Adipocyte (in vitro differentiated cells): ENCODE measurements around the gene MKKS.

ENCODE experiments used
- DNase-seq: peaks from one replicate; pipeline ENCODE4 v3.0.0-alpha.2; 2015; ENCODE audit warnings: low read depth
- H3K27me3 ChIP-seq: replicated peaks from 2 replicates; pipeline ENCODE4 v1.7.0; 2013; ENCODE audit warnings: mild to moderate bottlenecking, low read length, moderate library complexity; ENCODE audit not compliant: control insufficient read depth, insufficient read depth
- H3K36me3 ChIP-seq: 2 replicates; pipeline ENCODE4 v1.7.0; 2013; ENCODE audit warnings: low read length, mild to moderate bottlenecking, moderate library complexity; ENCODE audit not compliant: control insufficient read depth, insufficient read depth, severe bottlenecking
- H3K4me1 ChIP-seq: 2 replicates; pipeline ENCODE4 v1.7.0; 2013; ENCODE audit warnings: mild to moderate bottlenecking, low read length, moderate library complexity; ENCODE audit not compliant: control insufficient read depth, insufficient read depth
- H3K4me3 ChIP-seq: 2 replicates; pipeline ENCODE4 v1.7.0; 2013; ENCODE audit warnings: mild to moderate bottlenecking, low read length, moderate library complexity
- H3K9ac ChIP-seq: 2 replicates; pipeline ENCODE4 v1.7.0; 2013; ENCODE audit warnings: mild to moderate bottlenecking, low read length, moderate library complexity
- H3K9me3 ChIP-seq: 2 replicates; pipeline ENCODE4 v1.7.0; 2013; ENCODE audit warnings: mild to moderate bottlenecking, low read length, moderate library complexity; ENCODE audit not compliant: control insufficient read depth

MKKS gene

GRCh38 chr20:10449270-10449669 is 15.2 kb upstream of the MKKS start:
- Histone ChIP-seq H3K9ac (no peak overlapping the region), H3K4me3 (no peak overlapping the region), H3K36me3 (no peaks in the 10 kb centered on the region), H3K4me1 (peaks cover 13% of the 10 kb centered on the region), H3K27me3 (no peaks in the 10 kb centered on the region), H3K9me3 (no peaks in the 10 kb centered on the region)
- DNase-seq: no peak

GRCh38 chr20:10448270-10449156 is 14.5 kb upstream of the MKKS start:
- Histone ChIP-seq H3K4me3 (no peak overlapping the region), H3K36me3 (no peaks in the 10 kb centered on the region), H3K9ac (no peak overlapping the region), H3K4me1 (peaks cover 9% of the 10 kb centered on the region), H3K27me3 (no peaks in the 10 kb centered on the region), H3K9me3 (no peaks in the 10 kb centered on the region)
- DNase-seq: peak; percentile 53

- Histone ChIP-seq H3K36me3 (no peaks in the 10 kb centered on the region), H3K9me3 (no peaks in the 10 kb centered on the region), H3K4me1 (peaks cover 9% of the 10 kb centered on the region), H3K4me3 (peak overlapping the region; percentile 63), H3K9ac (peak overlapping the region; percentile 62), H3K27me3 (no peaks in the 10 kb centered on the region)
- peak; percentile 82 for DNase-seq
Observed at GRCh38 chr20:10447028-10447427, 13.0 kb upstream of the MKKS start.

DNA sequence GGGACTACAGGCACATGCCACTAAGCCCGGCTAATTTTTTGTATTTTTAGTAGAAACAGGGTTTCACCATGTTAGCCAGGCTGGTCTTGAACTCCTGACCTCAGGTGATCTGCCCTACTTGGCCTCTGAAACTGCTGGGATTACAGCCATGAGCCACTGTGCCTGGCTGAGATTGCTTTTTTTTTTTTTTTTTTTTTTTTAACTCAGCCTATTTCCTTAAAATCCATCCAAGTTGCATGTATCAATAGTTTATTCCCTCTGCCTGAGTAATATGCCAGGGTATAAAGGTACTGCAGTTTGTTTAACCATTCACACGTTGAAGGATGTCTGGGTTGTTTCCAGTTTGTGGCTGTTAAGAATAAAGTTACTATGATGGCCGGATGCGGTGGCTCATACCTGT is 11.7 kb upstream of the MKKS start:
- Histone ChIP-seq H3K27me3 (no peaks in the 10 kb centered on the region), H3K4me1 (peaks cover 9% of the 10 kb centered on the region), H3K9ac (no peak overlapping the region), H3K36me3 (no peaks in the 10 kb centered on the region), H3K9me3 (no peaks in the 10 kb centered on the region), H3K4me3 (no peak overlapping the region)
- no peak for DNase-seq

DNA sequence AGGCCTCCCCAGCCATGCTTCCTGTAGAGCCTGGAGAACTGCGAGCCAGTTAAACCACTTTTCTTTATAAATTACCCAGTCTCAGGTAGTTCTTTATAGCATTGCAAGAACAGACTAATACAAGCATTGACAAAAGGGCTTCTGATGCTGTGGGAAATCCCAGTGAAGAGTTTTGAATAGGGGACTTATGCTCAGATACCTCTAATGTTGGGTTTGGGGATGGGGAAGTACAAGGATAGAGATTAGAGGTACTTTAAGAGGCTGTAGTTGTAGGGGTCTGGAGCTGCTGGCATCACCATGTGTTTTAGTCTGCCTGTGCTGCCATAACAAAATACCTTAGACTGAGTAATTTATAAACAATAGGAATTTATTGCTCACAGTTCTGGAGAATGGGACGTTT is 9.9 kb upstream of the MKKS start:
- Histone ChIP-seq H3K27me3 (no peaks in the 10 kb centered on the region), H3K9ac (no peak overlapping the region), H3K4me3 (no peak overlapping the region), H3K9me3 (no peaks in the 10 kb centered on the region), H3K4me1 (peaks cover 9% of the 10 kb centered on the region), H3K36me3 (no peaks in the 10 kb centered on the region)
- no peak for DNase-seq

DNA sequence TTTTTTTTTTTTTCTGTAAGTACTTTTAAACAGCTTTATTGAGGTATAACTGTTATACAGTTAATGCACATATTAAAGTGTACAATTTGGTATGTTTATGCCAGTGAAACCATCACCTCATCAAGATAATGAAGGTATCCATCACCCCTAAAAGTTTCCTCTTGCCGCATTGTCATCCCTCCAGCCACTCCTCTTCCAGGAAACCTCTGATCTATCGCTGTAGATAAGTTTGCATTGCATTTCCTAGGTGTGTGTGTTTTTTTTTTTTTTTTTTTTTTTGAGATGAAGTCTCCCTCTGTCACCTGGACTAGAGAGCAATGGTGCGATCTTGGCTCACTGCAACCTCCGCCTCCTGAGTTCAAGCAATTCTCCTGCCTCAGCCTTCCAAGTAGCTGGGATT is 4.2 kb upstream of the MKKS start:
- Histone ChIP-seq H3K9me3 (no peaks in the 10 kb centered on the region), H3K4me3 (no peak overlapping the region), H3K36me3 (no peaks in the 10 kb centered on the region), H3K9ac (no peak overlapping the region), H3K4me1 (peaks cover 10% of the 10 kb centered on the region), H3K27me3 (no peaks in the 10 kb centered on the region)
- DNase-seq: no peak

GRCh38 chr20:10436053-10436699 is 2.2 kb upstream of the MKKS start:
- Histone ChIP-seq H3K4me1 (peaks cover 21% of the 10 kb centered on the region), H3K27me3 (no peaks in the 10 kb centered on the region), H3K4me3 (peak overlapping the region; percentile 98), H3K9me3 (no peaks in the 10 kb centered on the region), H3K9ac (no peak overlapping the region), H3K36me3 (no peaks in the 10 kb centered on the region)
- no peak for DNase-seq

- peaks cover 21% of the 10 kb centered on the region for H3K4me1 ChIP-seq
- peak within 1 kb of the TSS; percentile 98 for H3K4me3 ChIP-seq
- no peaks in the 10 kb centered on the region for H3K27me3 ChIP-seq
- H3K9me3 ChIP-seq: no peaks in the 10 kb centered on the region
- DNase-seq: peak; percentile 95
- H3K36me3 ChIP-seq: no peaks in the 10 kb centered on the region
- H3K9ac ChIP-seq: peak within 1 kb of the TSS; percentile 99
Observed at GRCh38 chr20:10434832-10435812, 1.1 kb upstream of the MKKS start, which contains the start of gene SLX4IP. Gene SLX4IP (plus strand): TSS chr20:10435305. CDS start chr20:10458205, 22,900 bp downstream.

- peak overlapping the region; percentile 99 for H3K9ac ChIP-seq
- no peaks in the 10 kb centered on the region for H3K9me3 ChIP-seq
- peak overlapping the region; percentile 98 for H3K4me3 ChIP-seq
- H3K36me3 ChIP-seq: no peaks in the 10 kb centered on the region
- H3K4me1 ChIP-seq: peaks cover 21% of the 10 kb centered on the region
- no peaks in the 10 kb centered on the region for H3K27me3 ChIP-seq
- peak; percentile 99 for DNase-seq
Observed at GRCh38 chr20:10434467-10434831, 427 bp upstream of the MKKS start.

- Histone ChIP-seq H3K4me1 (peaks cover 21% of the 10 kb centered on the region), H3K9ac (peak overlapping the region; percentile 99), H3K4me3 (peak overlapping the region; percentile 98), H3K9me3 (no peaks in the 10 kb centered on the region), H3K36me3 (no peaks in the 10 kb centered on the region), H3K27me3 (no peaks in the 10 kb centered on the region)
- no peak for DNase-seq
Observed at GRCh38 chr20:10433014-10433622, 904 bp downstream of the MKKS start.
